Measurements from ENCODE around the gene ANKRD29. TPM values are rescaled to one million over a fixed set of nuclear protein-coding genes. Genes with fewer than 3 reads are reported as not detected.
A peak's percentile ranks its signal among the peaks of the same experiment; 100 is the strongest.

ANKRD29 gene
- total and polyA plus RNA-seq, 12 donors: 5.3 to 24.9 (median 9.7) TPM

- Histone ChIP-seq H3K27me3 (no peaks in the 10 kb centered on the region), H3K27ac (no peak overlapping the region), H3K4me3 (no peak overlapping the region), H3K9me3 (replicated peaks in 1 of 3) (no peaks in the 10 kb centered on the region), H3K4me1 (replicated peaks in 1 of 2) (peaks cover 0 to 4% of the 10 kb centered on the region in 2 donors), H3K36me3 (replicated peaks in 1 of 2) (no peaks in the 10 kb centered on the region)
- WGBS, 4 donors: 55 to 64% (median 56%) methylated on average over 11 of the region's 11 CpGs
- intact Hi-C loops (cut with DNase I): no loop called here
- DNase-seq: peak in 1 of 7 donors; percentile 70
- TF ChIP-seq CTCF (IDR thresholded peaks at IDR 0.05) (no peak), POLR2A (IDR thresholded peaks at IDR 0.05) (no peak)
These were observed 31.0 kb downstream of the ANKRD29 start for GRCh38 chr18:23631746-23632145.

- 90 to 100% (median 92%) methylated on average over 5 of the region's 5 CpGs for WGBS, 4 donors
- H3K27ac ChIP-seq: no peak overlapping the region
- TF ChIP-seq POLR2A (IDR thresholded peaks at IDR 0.05): no peak
- TF ChIP-seq CTCF (IDR thresholded peaks at IDR 0.05): no peak
- no peaks in the 10 kb centered on the region for H3K36me3 ChIP-seq (replicated peaks in 1 of 2)
- no peaks in the 10 kb centered on the region for H3K9me3 ChIP-seq (replicated peaks in 1 of 3)
- intact Hi-C loops (cut with DNase I): no loop called here
- no peak overlapping the region for H3K4me3 ChIP-seq
- DNase-seq: no peak
- H3K27me3 ChIP-seq: no peaks in the 10 kb centered on the region
- peaks cover 0 to 4% of the 10 kb centered on the region in 2 donors for H3K4me1 ChIP-seq (replicated peaks in 1 of 2)
These were observed 31.4 kb downstream of the ANKRD29 start for GRCh38 chr18:23631312-23631711.

GRCh38 chr18:23629444-23629946 is 33.2 kb downstream of the ANKRD29 start:
- Histone ChIP-seq H3K9me3 (replicated peaks in 1 of 3) (no peaks in the 10 kb centered on the region), H3K27ac (no peak overlapping the region), H3K4me3 (no peak overlapping the region), H3K36me3 (replicated peaks in 1 of 2) (no peaks in the 10 kb centered on the region), H3K4me1 (replicated peaks in 1 of 2) (no peaks in the 10 kb centered on the region), H3K27me3 (no peaks in the 10 kb centered on the region)
- TF ChIP-seq CTCF (IDR thresholded peaks at IDR 0.05): no peak
- no peak for TF ChIP-seq POLR2A (IDR thresholded peaks at IDR 0.05)
- intact Hi-C loops (cut with DNase I): loop anchor here in 1 of 2 donors (10.0 kb wide), 1 partner anchor 185 kb away; no protein-coding TSS in a partner anchor
- 91 to 95% (median 94%) methylated on average over 3 to 4 of the region's 4 CpGs for WGBS, 4 donors
- DNase-seq: no peak

- no peaks in the 10 kb centered on the region for H3K9me3 ChIP-seq (replicated peaks in 1 of 3)
- no peaks in the 10 kb centered on the region for H3K36me3 ChIP-seq (replicated peaks in 1 of 2)
- H3K27ac ChIP-seq: no peak overlapping the region
- H3K27me3 ChIP-seq: no peaks in the 10 kb centered on the region
- no peak overlapping the region for H3K4me3 ChIP-seq
- H3K4me1 ChIP-seq (replicated peaks in 1 of 2): no peaks in the 10 kb centered on the region
- intact Hi-C loops (cut with DNase I): loop anchor here in 1 of 2 donors (10.0 kb wide), 1 partner anchor 187 kb away; no protein-coding TSS in a partner anchor
- TF ChIP-seq CTCF (IDR thresholded peaks at IDR 0.05): no peak
- TF ChIP-seq POLR2A (IDR thresholded peaks at IDR 0.05): no peak
- no peak for DNase-seq
These were observed 34.7 kb downstream of the ANKRD29 start for GRCh38 chr18:23627970-23628369.

Measured in adrenal gland (tissue), 12 donors.